GM19455 (cell line): ENCODE data around the gene CDK11B.
"Not testable (repeated sequence)": the region's sequence is repeated elsewhere in the genome, so short reads cannot be mapped to it uniquely, and the experiment has no call there.

Experiments used
- ATAC-seq: cut with Tn5 transposase; IDR thresholded peaks from one replicate; pipeline ENCODE4 v1.9.1; 2021; ENCODE audit not compliant: unreplicated experiment

Gene CDK11B

DNA sequence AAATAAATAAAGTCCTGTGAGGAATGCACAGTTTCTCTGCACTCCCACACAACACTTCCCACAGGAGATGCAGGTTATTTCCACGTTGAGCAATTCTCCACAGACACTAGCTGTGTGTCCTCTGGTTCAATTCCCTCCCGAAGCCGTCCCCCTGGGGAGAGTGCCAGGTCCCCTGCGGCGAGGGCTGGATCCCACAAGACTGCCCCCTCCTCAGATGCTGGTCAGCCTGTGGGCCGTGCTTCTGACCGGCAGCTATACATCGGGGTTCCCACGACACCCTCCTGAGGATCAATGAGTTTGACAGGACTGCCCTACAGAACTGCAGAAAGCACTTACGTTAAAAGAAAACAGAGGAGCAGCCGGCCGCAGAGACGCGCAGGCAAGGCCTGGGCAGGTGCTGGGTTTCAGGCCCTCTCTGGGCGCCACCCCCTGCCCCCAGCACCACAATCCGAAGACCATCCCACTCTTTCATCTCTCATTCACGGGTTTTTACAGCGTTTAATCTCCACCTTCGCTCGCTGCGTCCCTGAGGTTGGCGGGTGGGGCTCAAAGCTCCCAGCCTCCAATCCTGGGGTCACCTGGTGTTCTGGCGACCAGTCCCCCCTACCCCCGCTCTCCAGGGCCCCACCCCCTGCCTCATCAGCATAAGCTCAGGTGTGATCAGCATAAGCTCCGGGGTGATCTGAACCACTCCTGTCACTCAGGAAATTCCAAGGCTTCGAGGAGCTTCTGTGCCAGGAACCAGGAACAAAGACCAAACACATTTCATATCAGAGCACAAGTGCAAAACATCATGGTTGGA, 24.5 kb upstream of the CDK11B start:
- no peak for ATAC-seq

DNA sequence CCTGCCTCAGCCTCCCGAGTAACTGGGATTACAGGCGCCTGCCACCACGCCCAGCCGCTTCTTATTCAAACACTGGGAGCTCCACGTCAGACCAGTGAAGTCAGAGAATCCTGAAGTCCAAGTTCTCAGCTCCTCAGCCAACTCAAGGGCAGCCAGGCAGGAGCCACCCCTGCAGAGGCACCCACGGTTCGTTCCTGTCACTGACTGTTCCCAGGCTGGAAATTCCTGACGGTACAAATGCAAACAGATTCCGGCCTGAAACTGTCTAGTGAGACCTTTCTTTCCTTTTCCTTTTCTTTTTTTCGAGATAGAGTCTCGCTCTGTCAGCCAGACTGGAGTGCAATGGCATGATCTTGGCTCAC, 22.1 kb upstream of the CDK11B start:
- no peak for ATAC-seq

DNA sequence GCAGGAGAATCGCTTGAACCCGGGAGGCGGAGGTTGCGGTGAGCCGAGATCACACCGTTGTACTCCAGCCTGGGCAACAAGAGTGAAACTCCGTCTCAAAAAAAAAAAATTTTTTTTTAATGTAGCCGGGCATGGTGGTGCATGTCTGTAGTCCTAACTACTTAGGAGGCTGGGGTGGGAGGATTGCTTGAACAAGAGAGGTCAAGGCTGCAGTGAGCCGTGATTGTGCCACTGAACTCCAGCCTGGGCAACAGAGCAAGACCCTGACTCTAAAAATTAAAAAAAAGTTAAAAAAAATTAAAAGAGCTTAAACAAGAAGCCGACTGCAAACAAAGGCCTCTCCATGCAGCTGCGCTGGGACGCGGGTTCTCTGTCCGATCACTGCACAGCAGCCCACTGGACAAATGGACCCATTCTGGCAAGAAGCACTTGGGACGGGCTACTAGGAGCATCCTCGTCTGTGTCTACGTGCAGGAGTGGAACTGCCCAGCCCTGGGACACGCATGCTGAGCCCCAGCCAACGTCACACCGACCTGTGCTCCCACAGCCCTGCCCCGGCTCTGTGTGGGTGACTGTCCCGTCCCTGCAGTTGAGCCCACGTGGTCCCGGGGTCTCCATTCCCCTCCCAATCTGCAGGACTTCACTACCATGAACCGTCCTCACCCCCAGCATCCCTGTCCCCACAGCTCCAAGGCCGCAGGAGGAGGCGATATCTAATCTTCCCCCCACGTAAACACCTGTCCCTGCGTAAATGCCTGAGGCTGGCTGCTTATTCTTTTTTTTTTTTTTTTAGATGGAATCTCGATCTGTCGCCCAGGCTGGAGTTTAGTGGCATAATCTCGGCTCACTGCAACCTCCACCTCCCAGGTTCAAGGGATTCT, 21.5 kb upstream of the CDK11B start:
- ATAC-seq, result no peak

DNA sequence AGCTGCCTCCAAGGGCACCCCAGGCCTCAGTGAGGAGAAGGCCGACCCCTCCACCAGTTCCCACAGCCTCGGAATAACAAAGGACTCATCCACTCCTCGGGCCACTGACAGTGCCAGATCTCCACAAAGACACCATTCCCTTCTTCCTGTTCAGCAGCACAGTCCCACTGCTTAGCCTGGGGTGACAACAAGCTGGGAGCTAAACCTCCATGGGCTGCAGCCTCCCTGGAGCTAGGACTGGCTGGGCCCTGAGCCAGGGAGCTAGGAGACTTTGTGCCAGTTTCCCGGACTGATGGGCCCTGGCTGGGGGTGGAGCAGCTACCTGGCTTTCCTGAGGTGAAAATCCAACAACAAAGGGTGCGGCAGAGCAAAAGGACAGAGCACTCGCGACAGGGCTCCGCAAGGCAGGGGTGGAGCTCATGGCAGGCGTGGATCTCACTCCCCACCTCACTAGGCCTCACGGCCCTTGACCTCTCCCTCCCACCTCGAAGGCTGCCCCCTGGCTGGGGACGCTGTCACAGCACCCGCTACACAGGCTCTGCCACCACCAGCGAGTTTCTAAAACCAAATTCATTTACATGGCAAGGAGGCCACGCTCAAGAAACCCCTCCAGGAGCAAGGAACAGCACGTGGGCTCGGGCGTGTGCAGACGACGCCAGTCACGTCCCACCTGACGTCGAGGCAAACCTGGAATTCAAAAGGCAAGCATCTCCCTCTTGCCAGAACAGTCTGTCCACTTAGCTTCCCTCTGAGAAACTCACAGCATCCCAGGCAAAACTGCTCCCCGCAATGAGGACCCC, 20.0 kb upstream of the CDK11B start:
- ATAC-seq, result no peak

DNA sequence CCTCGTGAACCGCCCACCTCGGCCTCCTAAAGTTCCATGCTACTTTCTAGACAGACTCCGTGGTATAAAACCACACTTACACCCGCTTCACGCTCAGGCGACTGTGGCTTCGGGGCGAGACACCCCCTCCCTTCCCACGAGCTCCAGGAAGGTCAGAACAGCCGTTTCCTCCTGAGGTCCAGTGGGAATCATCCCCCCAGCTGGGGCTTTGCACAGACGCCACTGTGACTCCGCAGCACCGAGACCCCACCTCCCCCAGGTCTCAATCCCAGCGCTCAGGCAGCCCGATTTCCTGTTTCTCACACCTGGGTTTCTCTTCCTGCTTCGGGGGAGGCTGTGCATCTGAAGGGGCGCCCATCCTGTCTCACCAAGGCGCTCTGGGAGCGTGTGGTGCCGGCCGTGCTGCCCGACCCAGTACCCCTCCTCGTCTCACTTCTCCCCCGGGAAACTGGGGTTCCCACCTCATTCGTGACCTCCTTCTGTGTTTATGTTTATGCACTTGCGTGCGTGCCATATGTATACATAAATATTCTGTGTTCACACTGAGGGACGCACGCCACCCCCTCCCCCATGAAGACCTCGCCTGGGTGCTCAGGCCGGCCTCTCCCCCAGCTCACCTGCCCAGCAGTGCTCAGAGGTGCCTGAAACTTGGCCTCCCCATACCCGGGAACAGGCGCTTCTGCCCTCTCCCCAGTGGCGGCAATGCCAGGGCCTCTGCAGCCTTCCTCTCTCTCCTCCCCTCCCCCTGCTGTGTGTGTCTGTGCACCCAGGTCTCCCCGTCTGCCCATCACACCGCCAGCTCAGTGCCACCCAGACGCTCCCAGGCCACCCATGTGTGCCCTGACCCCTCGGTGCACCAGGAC, 19.1 kb upstream of the CDK11B start:
- peak; percentile 55 for ATAC-seq

DNA sequence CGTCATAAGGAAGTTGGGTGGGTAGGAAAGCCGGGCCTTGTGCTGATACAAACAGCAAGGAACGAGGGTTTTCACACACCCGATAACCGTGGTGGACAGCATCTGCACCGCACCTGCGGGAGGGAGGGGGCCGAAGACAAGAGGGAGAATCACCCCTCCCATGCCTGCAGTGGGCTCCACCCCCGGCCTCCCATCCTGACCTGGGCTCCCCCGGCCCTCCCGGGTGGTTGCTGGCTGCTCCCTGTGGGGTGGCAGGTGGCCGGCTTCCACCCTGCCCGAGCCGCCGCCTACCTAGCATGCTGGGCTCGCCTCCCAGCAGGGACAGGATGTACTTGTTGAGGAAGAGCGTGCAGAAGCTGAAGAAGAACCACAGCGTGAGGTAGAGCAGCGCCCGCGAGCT, 17.3 kb upstream of the CDK11B start:
- not testable (repeated sequence) for ATAC-seq

DNA sequence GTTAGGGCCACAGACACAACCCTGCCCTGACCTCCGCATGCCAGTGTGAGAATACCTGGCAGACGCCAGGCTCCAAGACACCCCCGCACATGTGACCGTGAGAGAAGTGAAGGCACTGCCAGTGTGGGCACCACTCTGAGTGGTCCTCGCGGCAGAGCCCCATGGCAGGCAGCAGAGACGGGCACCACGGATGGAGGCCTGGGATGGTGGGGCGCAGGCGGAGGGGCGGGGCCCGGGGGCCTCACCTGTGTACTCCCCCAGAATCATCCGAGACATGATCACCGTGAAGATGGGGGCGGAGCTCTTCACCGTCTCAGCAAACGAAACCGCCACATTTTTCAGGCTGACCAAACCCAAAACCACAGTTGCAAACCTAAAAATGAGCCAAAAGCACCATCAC, 16.4 kb upstream of the CDK11B start:
- not testable (repeated sequence) for ATAC-seq

DNA sequence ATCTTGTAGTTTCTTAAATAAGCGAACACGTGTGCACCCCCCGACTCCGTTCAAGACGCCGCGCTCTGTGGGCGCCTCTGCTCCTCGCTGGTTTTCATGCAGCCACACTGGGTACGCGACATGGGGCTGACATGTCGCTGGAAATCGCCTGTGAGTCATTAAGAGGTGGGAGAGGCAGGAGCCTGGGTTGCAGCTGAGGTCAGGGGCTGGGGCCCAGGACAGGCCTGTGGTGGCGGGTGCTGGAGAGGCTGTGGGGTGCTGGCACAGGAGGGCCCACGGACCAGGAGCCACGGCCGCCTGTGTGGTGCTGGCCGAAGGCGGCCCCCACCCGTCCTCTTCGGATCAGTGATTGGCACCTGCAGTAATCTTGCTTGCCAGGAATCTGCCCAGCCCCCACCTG, 16.0 kb upstream of the CDK11B start:
- ATAC-seq, result not testable (repeated sequence)

DNA sequence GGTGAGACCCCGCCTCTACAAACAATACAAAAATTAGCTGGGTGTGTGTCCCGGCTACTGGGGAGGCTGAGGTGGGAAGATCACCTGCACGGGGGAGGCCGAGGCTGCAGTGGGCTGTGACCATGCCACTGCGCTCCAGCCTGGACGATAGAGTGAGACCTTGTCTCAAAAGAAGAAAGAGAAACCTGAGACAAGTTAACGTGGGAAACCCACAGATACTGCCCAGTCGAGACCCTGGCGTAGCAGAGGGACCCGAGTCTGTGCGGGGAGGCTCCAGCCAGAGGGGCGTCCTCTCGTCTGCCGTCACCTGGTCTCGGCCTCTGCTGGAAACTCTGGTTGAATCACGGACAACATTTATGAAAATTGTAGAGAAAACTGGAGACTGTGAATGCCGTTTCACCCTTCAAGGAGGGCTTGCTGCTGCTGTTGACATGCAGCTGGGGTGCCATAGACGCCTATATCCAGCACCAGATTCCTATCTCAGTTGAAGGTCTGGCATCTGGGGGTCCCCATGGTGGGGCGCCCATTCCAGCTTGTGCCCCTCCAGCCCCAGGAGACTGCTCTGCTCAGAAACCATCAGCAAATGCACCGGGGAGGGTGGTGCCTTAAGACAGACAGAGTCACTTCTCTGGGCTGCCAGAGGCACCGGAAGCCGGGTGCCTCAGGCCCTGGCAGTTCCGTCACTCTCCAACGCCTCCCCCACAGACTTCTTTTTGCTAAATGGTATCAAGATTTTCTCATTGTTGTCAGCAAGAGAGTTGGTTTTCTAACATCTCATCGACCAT, 13.6 kb upstream of the CDK11B start:
- no peak for ATAC-seq

DNA sequence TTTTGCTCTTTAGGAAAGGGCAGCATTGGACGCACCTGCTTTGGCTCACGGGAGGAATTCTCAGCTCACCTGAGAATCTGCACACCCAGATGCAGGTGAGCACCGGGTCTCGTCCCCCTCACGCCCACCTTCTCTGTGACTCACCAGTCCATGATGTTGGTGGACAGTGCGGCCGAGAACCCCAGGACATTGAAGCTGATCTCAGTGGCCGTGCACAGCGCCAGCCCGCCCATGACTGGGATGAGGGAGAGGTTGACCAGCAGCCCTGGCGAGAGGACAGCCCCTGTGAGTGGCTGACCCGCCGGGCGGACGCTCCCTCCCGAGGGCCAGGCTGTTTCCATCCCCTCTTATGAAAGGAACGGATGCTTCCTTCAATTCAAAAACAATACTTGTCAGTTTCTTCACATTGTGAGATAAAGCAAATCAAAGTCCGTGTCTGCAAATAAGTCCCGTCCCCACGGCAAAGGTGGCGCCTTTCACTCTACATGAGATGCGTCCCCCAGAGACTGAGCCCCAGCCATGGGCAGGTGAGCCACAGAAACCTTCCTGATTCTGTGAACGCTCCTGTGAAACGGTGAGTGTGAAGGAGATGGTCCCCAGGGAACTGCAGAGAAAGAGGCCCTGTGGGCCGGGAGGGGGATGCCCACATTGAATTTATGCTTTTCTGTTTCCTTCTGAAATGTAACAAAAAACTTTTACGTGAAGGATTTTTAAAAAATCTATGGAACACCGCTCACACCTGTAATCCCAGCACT, 12.7 kb upstream of the CDK11B start:
- no peak for ATAC-seq

DNA sequence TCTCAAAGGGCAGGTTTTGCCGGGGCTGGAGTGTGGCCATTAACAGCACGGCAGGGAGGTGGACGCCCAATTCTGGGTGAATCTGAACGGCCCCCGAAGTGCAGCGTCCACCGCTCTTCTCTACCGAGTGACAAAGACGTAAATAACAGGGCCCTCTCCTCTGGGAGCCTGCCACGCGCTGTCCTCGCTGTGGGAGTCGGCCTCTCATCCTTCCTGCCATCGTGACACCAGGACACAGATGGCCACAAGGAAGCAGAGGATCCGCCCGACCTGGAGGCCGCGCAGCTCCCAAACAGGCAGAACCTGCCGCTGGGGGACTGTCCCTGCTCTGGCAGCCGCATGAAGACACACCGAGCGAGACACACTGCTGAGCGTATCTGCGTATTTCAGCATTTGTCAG, 12.1 kb upstream of the CDK11B start:
- ATAC-seq, result no peak

DNA sequence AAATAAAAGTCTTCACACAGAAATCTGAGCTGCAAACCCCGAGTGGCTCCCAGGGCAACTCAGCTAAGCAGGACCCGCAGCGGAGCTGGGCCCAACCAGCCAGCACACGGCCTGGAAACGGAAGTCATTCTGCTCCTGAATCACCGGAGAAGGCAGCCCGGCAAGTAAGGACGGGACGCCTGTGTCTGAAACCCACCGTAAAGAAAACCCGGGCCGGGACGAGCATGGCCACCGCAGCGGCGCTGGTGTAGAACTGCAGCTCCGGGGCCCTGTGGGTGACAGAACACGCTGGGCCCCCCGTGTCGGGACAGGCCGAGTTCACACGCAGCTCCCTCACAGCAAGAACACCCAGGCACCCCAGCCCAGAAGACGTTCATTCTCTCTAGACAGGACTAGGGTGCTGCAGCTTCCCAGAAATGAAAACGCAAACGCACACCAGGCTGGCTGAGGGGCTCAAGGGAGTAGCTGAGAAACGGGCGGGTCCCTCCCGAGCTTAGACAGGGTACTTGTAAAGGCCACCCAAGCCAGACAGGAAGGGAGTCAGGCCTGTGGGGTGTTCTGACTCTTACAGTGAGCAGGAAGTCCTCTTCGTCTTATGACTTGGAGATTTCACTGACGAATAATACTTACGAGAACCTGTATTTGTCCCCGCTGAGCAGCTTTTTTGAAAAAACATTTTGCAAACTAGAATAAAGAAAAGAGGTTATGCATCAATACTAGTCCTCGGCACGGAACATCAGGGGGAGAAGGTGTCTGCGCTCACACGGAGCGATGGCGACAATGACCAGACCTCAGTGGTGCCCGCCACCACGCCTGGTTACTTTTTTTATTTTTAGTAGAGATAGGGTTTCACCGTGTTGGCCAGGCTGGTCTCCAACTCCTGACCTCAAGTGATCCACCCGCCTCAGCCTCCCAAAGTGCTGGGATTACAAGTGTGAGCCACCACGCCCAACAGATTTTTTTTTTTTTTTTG, 10.9 kb upstream of the CDK11B start:
- no peak for ATAC-seq

DNA sequence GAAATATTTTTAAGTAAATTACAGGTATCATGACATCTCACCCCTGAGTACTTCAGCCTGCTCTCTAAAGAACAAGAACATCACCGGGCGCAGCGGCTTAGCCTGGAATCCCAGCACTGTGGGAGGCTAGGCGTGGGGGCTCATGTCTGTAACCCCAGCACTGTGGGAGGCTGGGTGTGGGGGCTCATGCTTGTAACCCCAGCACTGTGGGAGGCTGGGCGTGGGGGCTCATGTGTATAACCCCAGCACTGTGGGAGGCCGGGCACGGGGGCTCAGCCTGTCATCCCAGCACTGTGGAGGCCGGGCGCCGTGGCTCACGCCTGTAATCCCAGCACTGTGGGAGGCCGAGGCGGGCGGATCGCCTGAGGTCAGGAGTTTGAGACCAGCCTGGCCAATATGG, 7.7 kb upstream of the CDK11B start:
- no peak for ATAC-seq

DNA sequence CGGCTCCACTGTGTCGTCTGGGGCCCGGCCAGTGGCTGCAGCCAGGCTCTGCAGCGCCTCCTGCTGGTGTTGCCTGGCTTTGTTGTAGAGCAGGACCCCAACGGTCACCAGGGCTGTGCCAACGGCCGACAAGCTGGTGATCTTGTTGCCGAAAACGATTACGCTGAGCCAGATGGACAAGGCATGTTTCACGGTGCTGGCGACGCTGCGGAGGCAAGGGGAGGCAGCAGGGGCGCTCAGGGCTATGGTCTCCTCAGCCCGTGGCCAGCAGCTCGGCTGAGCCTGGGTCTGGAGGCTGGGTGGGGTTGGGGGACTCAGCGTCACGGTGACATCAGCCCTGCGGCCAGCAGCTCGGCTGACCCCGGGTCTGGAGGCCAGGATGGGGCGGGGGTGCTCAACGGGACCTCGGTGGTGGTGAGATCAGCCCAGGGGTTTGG, 7.0 kb upstream of the CDK11B start:
- ATAC-seq, result no peak

DNA sequence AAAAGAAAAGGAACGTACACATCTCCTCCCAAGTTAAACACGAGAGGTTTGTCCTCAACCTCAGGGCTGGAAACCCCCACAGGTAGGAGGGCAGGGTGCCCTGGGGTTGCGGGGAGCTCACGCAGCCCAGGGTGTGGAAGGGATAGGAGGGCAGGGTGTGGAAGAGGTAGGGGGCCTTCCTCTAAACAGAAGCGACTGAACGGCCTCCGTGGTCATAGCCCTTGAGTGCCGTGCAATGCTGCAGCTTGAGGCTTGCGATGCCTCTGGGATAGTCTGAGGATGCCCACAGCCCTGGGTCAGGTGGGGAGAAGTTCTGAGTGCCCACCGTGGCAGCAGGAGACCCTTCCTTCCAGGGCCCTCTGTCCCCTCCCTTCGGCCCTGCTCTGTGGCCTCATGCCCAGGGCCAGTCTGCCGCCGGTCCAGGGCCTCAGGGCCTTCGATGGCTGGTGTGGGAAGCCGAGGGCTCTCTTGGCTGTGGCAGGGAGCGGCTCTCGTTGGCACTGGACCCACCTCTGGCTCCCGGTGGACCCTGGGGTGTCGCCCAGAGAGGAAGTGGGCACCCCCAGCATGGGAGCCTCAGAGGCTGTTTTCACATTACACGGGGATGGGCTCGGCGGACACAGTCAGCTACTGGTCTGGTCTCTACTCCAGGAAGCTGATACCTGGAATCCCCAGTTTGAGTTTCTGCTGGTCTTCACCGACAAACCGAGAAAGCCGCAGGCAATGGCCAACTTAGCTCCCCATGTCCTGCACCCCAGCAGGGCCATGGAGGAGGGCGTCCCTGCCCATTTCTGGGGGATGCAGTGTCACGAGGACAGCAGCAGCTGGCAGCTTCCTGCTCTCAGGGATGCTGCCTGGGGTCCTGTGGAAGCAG, 6.4 kb upstream of the CDK11B start:
- ATAC-seq, result no peak

DNA sequence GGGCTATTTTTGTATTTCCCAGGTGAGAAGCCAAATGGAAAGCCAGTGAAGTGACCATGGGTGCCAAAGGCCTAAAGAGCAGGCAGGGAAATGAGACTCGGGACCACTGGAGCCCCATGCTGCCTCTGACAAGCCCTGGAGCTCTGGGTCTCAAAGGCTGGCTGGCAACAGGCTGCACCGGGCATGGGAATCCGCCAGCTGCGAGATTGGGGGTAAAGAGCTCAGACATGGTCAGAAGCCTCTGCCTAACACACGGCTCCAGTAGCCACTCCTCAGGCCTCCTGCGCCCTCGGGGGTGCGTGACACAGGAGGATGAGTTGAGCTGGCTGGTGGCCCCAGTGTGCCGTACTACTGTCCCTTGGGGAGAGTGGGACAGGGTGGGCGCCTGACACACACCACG, 5.5 kb upstream of the CDK11B start:
- ATAC-seq, result not testable (repeated sequence)
